ENCODE measurements around the gene AMBP. TPM values are rescaled to one million over a fixed set of nuclear protein-coding genes. Genes with fewer than 3 reads are reported as not detected.

Gene AMBP
- total RNA-seq, 1 donor from 2014 or later = 110 TPM

GRCh38 chr9:114034661-114035062 is 43.4 kb downstream of the AMBP start:
- no peak overlapping the region for H3K27ac Mint-ChIP-seq
- H3K9me3 Mint-ChIP-seq = no peaks in the 10 kb centered on the region
- TF ChIP-seq CTCF (conservative IDR thresholded peaks at IDR 0.05) = no peak
- peaks cover 11% of the 10 kb centered on the region for H3K36me3 Mint-ChIP-seq
- no peaks in the 10 kb centered on the region for H3K27me3 Mint-ChIP-seq
- H3K4me3 Mint-ChIP-seq = no peak overlapping the region
- H3K4me1 Mint-ChIP-seq (ENCODE audit: unreplicated experiment) = no peaks in the 10 kb centered on the region
- DNase-seq (ENCODE audit: extremely low spot score, unreplicated experiment) = peak; percentile 40

- H3K9me3 Mint-ChIP-seq = no peaks in the 10 kb centered on the region
- no peak overlapping the region for H3K4me3 Mint-ChIP-seq
- DNase-seq (ENCODE audit: extremely low spot score, unreplicated experiment) = no peak
- peaks cover 14% of the 10 kb centered on the region for H3K36me3 Mint-ChIP-seq
- H3K4me1 Mint-ChIP-seq (ENCODE audit: unreplicated experiment) = no peaks in the 10 kb centered on the region
- TF ChIP-seq CTCF (conservative IDR thresholded peaks at IDR 0.05) = no peak
- H3K27ac Mint-ChIP-seq = no peak overlapping the region
- H3K27me3 Mint-ChIP-seq = no peaks in the 10 kb centered on the region
These were observed 43.9 kb downstream of the AMBP start for GRCh38 chr9:114034196-114034595.

- DNase-seq (ENCODE audit: extremely low spot score, unreplicated experiment) = peak; percentile 67
These were observed 44.5 kb downstream of the AMBP start for GRCh38 chr9:114033397-114034103.

GRCh38 chr9:114031948-114032840 is 45.9 kb downstream of the AMBP start:
- peaks cover 13% of the 10 kb centered on the region for H3K36me3 Mint-ChIP-seq
- H3K4me3 Mint-ChIP-seq = no peak overlapping the region
- peak overlapping the region; percentile 26 for H3K27ac Mint-ChIP-seq

More at GRCh38 chr9:114033397-114034103, 44.5 kb downstream of the AMBP start:
- Mint-ChIP-seq H3K4me1 (ENCODE audit: unreplicated experiment) (no peaks in the 10 kb centered on the region), H3K27ac (no peak overlapping the region), H3K27me3 (no peaks in the 10 kb centered on the region), H3K4me3 (no peak overlapping the region), H3K9me3 (no peaks in the 10 kb centered on the region), H3K36me3 (peaks cover 14% of the 10 kb centered on the region)
- TF ChIP-seq CTCF (conservative IDR thresholded peaks at IDR 0.05) = peak; percentile 72

More at GRCh38 chr9:114031948-114032840, 45.9 kb downstream of the AMBP start:
- Mint-ChIP-seq H3K9me3 (no peaks in the 10 kb centered on the region), H3K27me3 (no peaks in the 10 kb centered on the region), H3K4me1 (ENCODE audit: unreplicated experiment) (no peaks in the 10 kb centered on the region)
- no peak for TF ChIP-seq CTCF (conservative IDR thresholded peaks at IDR 0.05)
- no peak for DNase-seq (ENCODE audit: extremely low spot score, unreplicated experiment)
